Measurements from ENCODE around the gene FOXRED1.

The FOXRED1 gene

DNA sequence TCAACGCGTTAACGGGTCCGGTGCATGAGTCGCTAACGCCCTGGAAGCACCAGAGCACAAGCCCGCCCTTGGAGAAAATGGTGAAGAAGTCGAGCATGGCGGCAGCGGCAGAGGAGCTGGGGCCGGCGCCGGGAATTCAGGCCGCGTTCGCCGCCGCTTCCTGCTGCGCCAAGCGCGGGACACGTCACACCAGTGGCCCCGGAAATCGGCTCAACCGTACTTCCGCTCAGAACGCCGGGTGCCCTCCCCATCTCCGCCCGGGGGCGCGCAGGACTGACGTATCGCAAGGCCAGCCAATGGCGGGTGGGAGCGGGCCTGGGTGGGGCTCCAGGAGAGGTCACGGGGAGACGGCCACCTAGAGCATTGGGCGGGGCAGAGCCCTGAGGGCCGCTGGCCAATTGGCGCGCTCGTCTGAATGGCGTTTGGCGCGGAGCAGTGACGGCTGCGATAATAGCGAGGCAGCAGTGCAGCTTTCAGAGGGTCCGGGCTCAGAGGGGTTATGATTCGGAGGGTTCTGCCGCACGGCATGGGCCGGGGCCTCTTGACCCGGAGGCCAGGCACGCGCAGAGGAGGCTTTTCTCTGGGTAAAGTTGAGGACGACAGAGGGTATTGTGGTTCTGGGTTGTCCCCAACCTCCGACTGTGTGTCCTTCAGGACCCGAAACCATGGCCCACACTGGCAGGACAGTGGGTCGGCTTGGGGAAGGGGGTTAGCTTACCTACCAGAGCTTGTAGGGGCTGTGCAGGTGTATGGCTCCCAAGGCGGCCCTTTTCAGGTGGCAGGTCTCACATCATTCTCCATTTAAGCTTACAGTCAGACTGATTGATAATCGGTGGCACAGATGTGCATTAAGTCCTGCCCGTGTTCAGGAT is at the start of gene FOXRED1, which contains the start of gene SRPRA:
FOXRED1 (plus strand) TSS at position 447 of the 872 bp plus-strand sequence; CDS start at position 500, 53 bp downstream.
SRPRA (minus strand) TSS at position 188 of the 872 bp plus-strand sequence; CDS start at position 97, 91 bp downstream.
- TF ChIP-seq, protein P1, sequence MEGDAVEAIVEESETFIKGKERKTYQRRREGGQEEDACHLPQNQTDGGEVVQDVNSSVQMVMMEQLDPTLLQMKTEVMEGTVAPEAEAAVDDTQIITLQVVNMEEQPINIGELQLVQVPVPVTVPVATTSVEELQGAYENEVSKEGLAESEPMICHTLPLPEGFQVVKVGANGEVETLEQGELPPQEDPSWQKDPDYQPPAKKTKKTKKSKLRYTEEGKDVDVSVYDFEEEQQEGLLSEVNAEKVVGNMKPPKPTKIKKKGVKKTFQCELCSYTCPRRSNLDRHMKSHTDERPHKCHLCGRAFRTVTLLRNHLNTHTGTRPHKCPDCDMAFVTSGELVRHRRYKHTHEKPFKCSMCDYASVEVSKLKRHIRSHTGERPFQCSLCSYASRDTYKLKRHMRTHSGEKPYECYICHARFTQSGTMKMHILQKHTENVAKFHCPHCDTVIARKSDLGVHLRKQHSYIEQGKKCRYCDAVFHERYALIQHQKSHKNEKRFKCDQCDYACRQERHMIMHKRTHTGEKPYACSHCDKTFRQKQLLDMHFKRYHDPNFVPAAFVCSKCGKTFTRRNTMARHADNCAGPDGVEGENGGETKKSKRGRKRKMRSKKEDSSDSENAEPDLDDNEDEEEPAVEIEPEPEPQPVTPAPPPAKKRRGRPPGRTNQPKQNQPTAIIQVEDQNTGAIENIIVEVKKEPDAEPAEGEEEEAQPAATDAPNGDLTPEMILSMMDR (IDR thresholded peaks at IDR 0.05; ENCODE audit: extremely low read depth, insufficient read depth, missing control alignments), result no peak
- DNase-seq (ENCODE audit: low spot score), result peak; percentile 100
- in situ Hi-C loops (cut with MboI; ENCODE audit: low pct_unique_long_range_greater_than_20kb, low sequenced_read_pairs, unreplicated experiment), result no loop called here

DNA sequence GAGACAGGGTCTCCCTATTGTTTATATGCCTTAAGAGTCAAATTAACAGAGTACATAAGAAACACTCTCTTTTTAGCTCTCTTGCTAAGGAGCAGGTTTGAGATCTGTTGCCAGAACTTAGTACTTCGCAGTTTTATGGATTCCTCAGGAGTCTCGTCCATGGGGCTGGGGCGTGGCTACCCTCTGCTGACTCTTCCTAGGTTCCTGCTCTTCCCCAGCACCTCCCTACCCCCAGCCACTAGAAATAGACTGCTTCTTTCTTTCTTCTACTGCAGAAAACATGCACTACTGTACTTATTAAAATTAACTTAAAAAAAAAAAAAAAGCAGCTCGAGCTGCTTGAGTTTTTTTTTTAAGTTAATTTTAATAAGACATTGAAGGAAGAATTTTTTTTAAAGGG is 49.4 kb upstream of the FOXRED1 start:
- TF ChIP-seq, protein P1 (IDR thresholded peaks at IDR 0.05; ENCODE audit: extremely low read depth, insufficient read depth, missing control alignments), result no peak
- no peak for DNase-seq (ENCODE audit: low spot score)
- in situ Hi-C loops (cut with MboI; ENCODE audit: low pct_unique_long_range_greater_than_20kb, low sequenced_read_pairs, unreplicated experiment), result no loop called here

DNA sequence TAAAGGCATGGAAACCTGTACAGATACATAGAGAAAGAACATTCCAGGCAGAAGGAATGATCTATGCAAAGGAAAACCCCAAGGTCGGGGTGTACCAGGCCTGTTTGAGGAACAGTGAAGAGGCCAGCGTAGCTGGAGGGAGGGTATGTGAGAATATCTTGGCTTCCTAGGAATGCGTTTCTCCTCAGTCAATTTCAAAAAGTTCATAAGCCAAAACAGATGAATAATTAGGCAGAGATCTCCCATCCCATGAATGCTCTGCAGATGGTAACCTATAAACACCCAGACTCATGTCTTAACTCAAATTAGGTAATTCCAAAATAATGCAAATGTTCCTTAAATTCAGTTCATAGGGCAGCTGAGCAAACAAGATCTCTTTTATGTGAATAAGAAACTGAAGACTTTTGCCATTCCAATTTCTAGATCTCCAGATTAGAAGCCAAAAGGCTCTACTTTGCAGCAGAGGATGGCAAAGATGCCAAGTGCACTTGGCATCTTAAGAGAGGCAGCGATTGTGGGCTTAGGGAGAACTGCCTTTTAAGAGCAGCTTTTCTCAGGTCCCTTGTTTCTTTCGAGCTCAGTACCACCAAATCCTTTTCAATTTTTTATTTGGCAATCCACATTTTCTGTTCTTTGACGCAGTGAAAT is 44.2 kb upstream of the FOXRED1 start:
- TF ChIP-seq, protein P1 (IDR thresholded peaks at IDR 0.05; ENCODE audit: extremely low read depth, insufficient read depth, missing control alignments), result no peak
- DNase-seq (ENCODE audit: low spot score), result no peak
- in situ Hi-C loops (cut with MboI; ENCODE audit: low pct_unique_long_range_greater_than_20kb, low sequenced_read_pairs, unreplicated experiment), result no loop called here

DNA sequence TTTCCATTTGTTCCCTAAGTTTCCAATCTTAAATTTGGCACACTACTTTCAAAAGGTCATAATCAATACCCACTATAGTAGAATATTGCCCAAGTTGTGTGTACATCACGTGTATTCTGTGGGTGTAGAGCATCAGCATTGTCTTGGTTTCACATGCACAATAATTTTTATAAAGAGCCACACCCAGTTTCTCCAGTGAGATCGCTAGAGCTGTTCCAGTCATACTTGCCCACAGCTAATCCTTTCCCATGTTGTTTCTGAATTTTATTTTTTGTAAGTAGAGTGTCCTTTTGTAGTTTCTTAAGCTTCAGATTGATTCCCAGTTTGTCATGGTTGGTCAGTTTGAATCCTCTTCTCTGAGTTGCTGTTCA is 43.7 kb upstream of the FOXRED1 start:
- in situ Hi-C loops (cut with MboI; ENCODE audit: low pct_unique_long_range_greater_than_20kb, low sequenced_read_pairs, unreplicated experiment), result no loop called here
- no peak for DNase-seq (ENCODE audit: low spot score)
- TF ChIP-seq, protein P1 (IDR thresholded peaks at IDR 0.05; ENCODE audit: extremely low read depth, insufficient read depth, missing control alignments), result no peak

DNA sequence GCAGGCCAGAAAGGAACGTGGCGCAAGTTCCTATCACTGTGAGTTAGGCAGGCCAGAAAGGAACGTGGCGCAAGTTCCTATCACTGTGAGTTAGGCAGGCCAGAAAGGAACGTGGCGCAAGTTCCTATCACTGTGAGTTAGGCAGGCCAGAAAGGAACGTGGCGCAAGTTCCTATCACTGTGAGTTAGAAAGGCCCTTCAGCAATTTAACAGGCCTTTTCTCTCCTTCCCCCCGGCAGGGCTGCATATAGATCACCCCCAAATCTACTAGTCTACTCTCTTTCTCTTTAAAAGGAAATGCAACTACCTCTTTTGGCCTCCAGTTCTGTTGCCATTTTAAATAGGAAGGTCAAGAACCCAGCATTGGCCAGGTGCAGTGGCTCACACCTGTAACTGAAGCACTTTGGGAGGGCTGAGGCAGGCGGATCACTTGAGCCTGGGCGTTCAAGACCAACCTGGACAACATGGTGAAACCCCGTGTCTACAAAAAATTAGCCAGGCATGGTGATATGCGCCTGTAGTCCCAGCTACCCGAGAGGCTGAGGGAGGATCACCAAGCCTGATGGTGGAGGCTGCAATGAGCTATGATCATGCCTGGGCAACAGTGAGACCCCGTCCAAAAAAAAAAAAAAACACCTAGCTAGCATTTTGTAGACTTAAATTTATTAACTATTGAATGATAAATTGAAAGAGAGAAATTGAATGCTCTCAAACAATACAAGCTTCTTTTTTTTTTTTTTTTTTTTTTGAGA is 42.4 kb upstream of the FOXRED1 start:
- in situ Hi-C loops (cut with MboI; ENCODE audit: low pct_unique_long_range_greater_than_20kb, low sequenced_read_pairs, unreplicated experiment), result no loop called here
- TF ChIP-seq, protein P1 (IDR thresholded peaks at IDR 0.05; ENCODE audit: extremely low read depth, insufficient read depth, missing control alignments), result no peak
- no peak for DNase-seq (ENCODE audit: low spot score)

DNA sequence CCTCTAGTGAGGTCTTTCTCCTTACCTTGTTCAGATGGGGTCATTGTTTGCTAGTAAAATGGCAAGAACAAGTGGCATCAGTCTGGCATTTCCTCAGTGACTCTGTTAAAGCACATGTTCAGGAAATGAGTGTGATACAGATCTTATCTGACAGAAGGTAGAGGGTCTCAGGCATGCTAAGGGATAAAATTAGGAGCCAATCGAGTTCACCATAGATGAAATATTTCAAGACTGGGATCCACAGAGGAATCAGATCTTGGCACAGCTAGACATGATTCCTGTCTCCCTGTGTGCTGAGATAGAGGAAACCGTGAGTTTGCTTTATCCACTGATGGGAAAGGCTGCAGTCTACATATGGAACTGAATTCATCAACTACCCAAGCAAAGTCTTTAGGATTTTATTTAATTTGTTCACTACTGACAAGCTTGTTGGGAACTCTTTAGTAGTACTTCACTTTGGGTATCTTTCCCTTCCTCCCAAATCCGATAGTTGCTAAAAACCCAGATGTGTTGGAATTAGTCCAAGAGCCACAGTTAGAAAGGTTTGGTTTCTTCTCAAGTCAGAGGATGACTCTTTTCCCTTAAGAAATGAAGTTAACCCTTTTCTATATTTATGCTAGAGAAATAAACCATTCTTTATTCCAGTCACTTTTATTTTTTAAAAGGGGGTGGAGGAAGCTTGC is 39.0 kb upstream of the FOXRED1 start:
- in situ Hi-C loops (cut with MboI; ENCODE audit: low pct_unique_long_range_greater_than_20kb, low sequenced_read_pairs, unreplicated experiment), result no loop called here
- no peak for DNase-seq (ENCODE audit: low spot score)

More for the DNA sequence above, 39.0 kb upstream of the FOXRED1 start:
- TF ChIP-seq, protein P1 (IDR thresholded peaks at IDR 0.05; ENCODE audit: extremely low read depth, insufficient read depth, missing control alignments), result no peak
